GM20431 (cell line): ENCODE data around the gene C2orf42.
"Not testable (repeated sequence)": the region's sequence is repeated elsewhere in the genome, so short reads cannot be mapped to it uniquely, and the experiment has no call there.

Experiments
- in situ Hi-C: fragments of 300-500 bp; cut with MseI, MboI; formaldehyde crosslinking; loops from one replicate; pipeline ENCODE4 v1.15.0; 2020; ENCODE audit warnings: low sequenced_read_pairs; ENCODE audit not compliant: unreplicated experiment

The C2orf42 gene

DNA sequence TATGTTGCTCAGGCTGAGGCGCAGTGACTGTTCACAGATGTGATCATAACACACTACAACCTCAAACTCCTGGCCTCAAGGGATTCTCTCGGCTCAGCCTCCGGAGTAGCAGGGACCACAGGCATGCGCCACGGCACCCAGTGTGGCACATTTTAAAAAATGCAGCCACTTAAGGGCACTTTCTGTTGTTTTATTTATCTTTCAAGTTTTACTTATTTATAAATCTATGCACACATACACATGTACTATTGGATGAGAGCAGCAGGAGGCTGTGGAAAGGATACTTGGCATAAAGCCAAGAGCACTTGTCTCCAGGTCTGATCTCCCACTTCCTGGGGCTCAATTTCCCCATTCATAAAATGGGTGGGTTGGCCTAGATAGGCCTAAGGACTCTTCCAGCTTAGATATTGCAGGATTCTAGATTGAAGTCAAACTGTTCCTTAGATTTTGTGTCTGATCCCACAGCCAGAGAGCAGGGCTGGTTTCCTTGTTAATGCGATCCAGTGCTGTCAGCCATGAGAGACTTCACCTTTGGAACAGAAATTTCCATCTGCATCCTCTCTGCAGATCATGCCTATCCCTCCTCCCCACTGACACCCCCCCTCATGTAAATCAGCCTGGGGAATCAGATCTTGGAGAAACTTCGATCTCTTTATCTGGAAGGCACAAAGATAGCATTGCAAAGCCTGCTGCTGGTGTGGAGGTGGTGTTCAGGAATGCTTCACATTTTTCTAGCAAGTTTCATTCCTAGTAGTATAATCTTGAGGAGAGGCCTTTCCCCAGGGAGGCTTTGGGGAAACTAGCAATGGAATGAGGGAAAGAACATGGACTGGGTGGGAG is 78.8 kb downstream of the C2orf42 start:
- in situ Hi-C loops, result no loop called here

DNA sequence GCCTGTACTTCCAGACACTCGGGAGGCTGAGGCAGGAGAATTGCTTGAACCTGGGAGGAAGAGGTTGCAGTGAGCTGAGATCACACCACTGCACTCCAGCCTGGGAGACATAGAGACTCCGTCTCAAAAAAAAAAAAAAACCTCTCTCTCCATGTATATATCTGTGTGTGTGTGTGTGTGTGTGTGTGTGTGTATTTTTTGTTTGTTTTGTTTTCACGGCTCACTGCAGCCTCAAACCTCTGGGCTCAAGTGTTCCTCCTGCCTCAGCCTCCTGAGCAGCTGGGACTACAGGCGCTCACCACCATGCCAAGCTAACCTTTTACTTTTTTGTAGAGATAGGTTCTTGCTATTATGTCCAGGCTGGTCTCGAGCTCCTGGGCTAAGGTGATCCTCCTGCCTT is 80.4 kb downstream of the C2orf42 start:
- in situ Hi-C loops, result not testable (repeated sequence)

DNA sequence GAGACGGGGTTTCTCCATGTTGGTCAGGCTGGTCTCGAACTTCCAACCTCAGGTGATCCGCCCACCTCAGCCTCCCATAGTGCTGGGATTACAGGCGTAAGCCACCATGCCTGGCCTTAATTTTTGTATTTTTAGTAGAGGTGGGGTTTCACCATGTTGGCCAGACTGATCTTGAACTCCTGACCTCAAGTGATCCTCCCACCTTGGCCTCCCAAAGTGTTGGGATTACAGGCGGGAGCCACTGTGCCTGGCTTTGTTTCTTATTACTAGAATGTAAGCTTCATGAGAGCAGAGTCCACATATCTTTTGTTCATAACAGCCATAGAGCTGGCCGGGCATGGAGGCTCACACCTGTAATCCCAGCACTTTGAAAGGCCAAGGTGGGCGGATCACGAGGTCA is 84.7 kb downstream of the C2orf42 start:
- in situ Hi-C loops, result not testable (repeated sequence)

DNA sequence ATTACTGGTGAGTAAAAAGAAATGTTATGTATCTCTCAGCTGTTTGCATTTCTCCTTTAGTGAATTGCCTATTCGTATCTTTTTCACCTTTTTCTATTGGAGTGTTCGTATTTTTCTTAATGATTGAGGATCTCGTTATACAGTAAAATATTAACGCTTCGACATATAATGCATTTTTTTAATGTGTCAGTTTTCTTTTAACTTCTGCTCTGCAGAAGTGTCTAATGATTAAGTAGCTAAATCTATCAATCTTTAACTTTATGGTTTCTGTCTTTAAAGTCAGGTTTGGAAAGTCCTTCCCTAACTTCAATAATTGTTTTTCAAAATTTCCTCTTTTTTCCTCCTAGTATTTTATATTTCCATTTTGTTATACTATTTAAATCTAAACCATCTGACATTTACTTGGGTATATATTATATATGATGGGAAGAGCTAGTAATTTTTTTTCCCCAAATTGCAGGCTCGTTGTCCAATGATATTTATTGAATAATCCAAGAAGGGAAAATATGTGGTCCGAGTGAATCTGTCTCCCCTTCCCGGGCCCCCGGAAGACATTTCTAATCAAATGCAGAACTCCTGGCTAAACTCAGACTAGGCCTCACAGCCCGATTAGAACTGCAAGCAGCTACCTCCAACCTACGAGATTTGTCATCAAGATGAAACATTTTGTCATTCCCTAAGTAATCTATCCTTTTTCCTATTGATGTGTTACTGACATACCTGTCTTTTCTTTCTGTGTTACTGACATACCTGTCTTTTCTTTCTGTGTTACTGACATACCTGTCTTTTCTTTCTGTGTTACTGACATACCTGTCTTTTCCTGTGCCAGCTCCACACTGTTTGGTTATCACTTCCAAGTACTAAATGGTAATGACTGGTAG is 86.3 kb downstream of the C2orf42 start:
- in situ Hi-C loops, result no loop called here

GRCh38 chr2:70103531-70104061 is 87.2 kb downstream of the C2orf42 start:
- in situ Hi-C loops, result no loop called here

- in situ Hi-C loops, result not testable (repeated sequence)
Observed at GRCh38 chr2:70102323-70102905, 88.4 kb downstream of the C2orf42 start.

- in situ Hi-C loops, result not testable (repeated sequence)
Observed at GRCh38 chr2:70101686-70102085, 89.1 kb downstream of the C2orf42 start.

- in situ Hi-C loops, result no loop called here
Observed at GRCh38 chr2:70101174-70101573, 89.6 kb downstream of the C2orf42 start.
